CD14-positive monocyte (primary cell): Measurements from ENCODE around the gene ESRP2. TPM values are rescaled to one million over a fixed set of nuclear protein-coding genes. Genes with fewer than 3 reads are reported as not detected.

ENCODE experiments used
- DNase-seq, 3 donors: peaks; one replicate each; pipeline ENCODE4 v3.0.0-alpha.2; 2011 to 2022
- H2AFZ ChIP-seq: 2 replicates; pipeline ENCODE4 v1.6.0; 2012; ENCODE audit warnings: mild to moderate bottlenecking, low read depth, low read length, inconsistent platforms; ENCODE audit not compliant: insufficient read depth, poor library complexity, severe bottlenecking
- H3K27ac ChIP-seq, 2 donors: 1 replicate in 1 of 2; 2 replicates in 1 of 2; pipeline ENCODE4 v1.5.1; 2012 to 2013; ENCODE audit warnings: low read length in 2 of 2, control low read depth in 1 of 2, inconsistent platforms in 1 of 2, low read depth in 1 of 2, mild to moderate bottlenecking in 1 of 2
- H3K27me3 ChIP-seq, 2 donors: one replicate each; pipeline versions ENCODE4 v1.6.0 to v1.6.1; 2011 to 2013; ENCODE audit warnings: low read length in 2 of 2; ENCODE audit not compliant: control insufficient read depth in 2 of 2, insufficient read depth in 2 of 2
- H3K36me3 ChIP-seq, 2 donors: replicated peaks in 1 of 2; 1 replicate in 1 of 2; 2 replicates in 1 of 2; pipeline versions ENCODE4 v1.5.1 to v1.6.1; 2012 to 2013; ENCODE audit warnings: low read length in 2 of 2, control low read depth in 1 of 2, inconsistent platforms in 1 of 2, mild to moderate bottlenecking in 1 of 2; ENCODE audit not compliant: insufficient read depth in 2 of 2, control insufficient read depth in 1 of 2
- H3K4me1 ChIP-seq, 2 donors: 1 replicate in 1 of 2; 2 replicates in 1 of 2; pipeline versions ENCODE4 v1.5.1 to v1.6.1; 2012 to 2013; ENCODE audit warnings: low read length in 2 of 2, control low read depth in 1 of 2, inconsistent platforms in 1 of 2, mild to moderate bottlenecking in 1 of 2, moderate library complexity in 1 of 2; ENCODE audit not compliant: insufficient read depth in 2 of 2, control insufficient read depth in 1 of 2
- H3K4me2 ChIP-seq: replicated peaks from 2 replicates; pipeline ENCODE3; 2012; ENCODE audit warnings: low read length, moderate library complexity, mild to moderate bottlenecking; ENCODE audit not compliant: poor library complexity, severe bottlenecking; ENCODE audit errors: extremely low read depth
- H3K4me3 ChIP-seq, 3 experiments: fragments of 200-600 bp in 1 of 3; sonication (generic) in 1 of 3; replicated peaks in 1 of 3; 1 replicate in 2 of 3; 2 replicates in 1 of 3; pipeline ENCODE4 v1.5.1; 2011 to 2013; ENCODE audit warnings: low read length in 3 of 3, mild to moderate bottlenecking in 3 of 3, control low read depth in 2 of 3, low read depth in 2 of 3, inconsistent platforms in 1 of 3, moderate library complexity in 1 of 3
- H3K79me2 ChIP-seq: 2 replicates; pipeline ENCODE4 v1.6.0; 2012; ENCODE audit warnings: mild to moderate bottlenecking, control low read depth, inconsistent platforms, low read length, moderate library complexity; ENCODE audit not compliant: insufficient read depth
- H3K9ac ChIP-seq: 2 replicates; pipeline ENCODE4 v1.6.0; 2017; ENCODE audit warnings: low read length, mild to moderate bottlenecking; ENCODE audit not compliant: insufficient read depth, poor library complexity, severe bottlenecking
- H3K9me3 ChIP-seq, 2 donors: replicated peaks in 1 of 2; 1 replicate in 1 of 2; 2 replicates in 1 of 2; pipeline versions ENCODE4 v1.5.1 to v1.6.1; 2012 to 2013; ENCODE audit warnings: low read length in 2 of 2, control low read depth in 1 of 2; ENCODE audit not compliant: control insufficient read depth in 1 of 2, insufficient read depth in 1 of 2
- H4K20me1 ChIP-seq: 2 replicates; pipeline ENCODE4 v1.6.0; 2012; ENCODE audit warnings: mild to moderate bottlenecking, low read length, control low read depth, moderate library complexity; ENCODE audit not compliant: insufficient read depth
- H3K27ac Mint-ChIP-seq, 7 donors: one replicate each; pipeline ENCODE4 v1.8.0; 2020; ENCODE audit warnings: mild to moderate bottlenecking in 7 of 7, mixed read lengths in 7 of 7, moderate library complexity in 6 of 7, inconsistent platforms in 2 of 7
- H3K27me3 Mint-ChIP-seq, 3 donors: one replicate each; pipeline ENCODE4 v1.8.0; 2021 to 2022; ENCODE audit warnings: low read depth in 3 of 3, mild to moderate bottlenecking in 3 of 3, mixed read lengths in 3 of 3, moderate library complexity in 3 of 3, inconsistent platforms in 1 of 3
- H3K36me3 Mint-ChIP-seq, 2 donors: one replicate each; pipeline ENCODE4 v1.8.0; 2020; ENCODE audit warnings: mixed read lengths in 2 of 2, inconsistent platforms in 1 of 2, mild to moderate bottlenecking in 1 of 2
- H3K4me1 Mint-ChIP-seq: one replicate; pipeline ENCODE4 v1.8.0; 2020; ENCODE audit warnings: mild to moderate bottlenecking, mixed read lengths
- H3K4me3 Mint-ChIP-seq, 2 donors: one replicate each; pipeline ENCODE4 v1.8.0; 2020; ENCODE audit warnings: mild to moderate bottlenecking in 2 of 2, mixed read lengths in 2 of 2, moderate library complexity in 1 of 2
- H3K9me3 Mint-ChIP-seq, 7 donors: one replicate each; pipeline ENCODE4 v1.8.0; 2020 to 2022; ENCODE audit warnings: mixed read lengths in 7 of 7, mild to moderate bottlenecking in 6 of 7, moderate library complexity in 6 of 7, inconsistent platforms in 2 of 7
- CTCF ChIP-seq: fragments of 200-600 bp; IDR thresholded peaks from one replicate; pipeline ENCODE4 v1.8.0; 2022; ENCODE audit warnings: antibody characterized with exemption, mild to moderate bottlenecking
- WGBS: methylation state at CpG from one replicate; pipeline ENCODE4 v1.1.5; 2013; ENCODE audit warnings: missing lambda C conversion rate; ENCODE audit not compliant: insufficient coverage; 5-methylcytosine and 5-hydroxymethylcytosine counted together
- intact Hi-C, 2 donors: fragments of 100-400 bp; cut with micrococcal nuclease; formaldehyde crosslinking; loops; one replicate each; pipeline versions ENCODE4 v1.15.0 to v1.15.1; 2023
- polyA plus RNA-seq, 3 donors: library from polyadenylated mRNA; depleted of rRNA in 1 of 3; unstranded in 2 of 3; stranded (reverse) in 1 of 3; fragments of 300-500 nt in 2 of 3; fragments of >200 nt in 1 of 3; fragmentation: Illumina TruSeq in 2 of 3; gene quantifications; 1 replicate in 2 of 3; 2 replicates in 1 of 3; pipeline ENCODE4 v1.2.3, GENCODE V29; 2012 to 2021

Gene ESRP2
- polyA plus RNA-seq, 3 donors: not detected

GRCh38 chr16:68284847-68285246 is 48.9 kb upstream of the ESRP2 start:
- Histone ChIP-seq H3K27ac (peak overlapping the region; percentile 67 to 79), H3K36me3 (peaks cover 9 to 38% of the 10 kb centered on the region in 2 donors)

GRCh38 chr16:68283801-68284598 is 48.1 kb upstream of the ESRP2 start:
- Histone ChIP-seq H3K79me2 (peaks cover 38% of the 10 kb centered on the region), H3K4me1 (peaks cover 59 to 66% of the 10 kb centered on the region in 2 donors), H3K4me3 (peak overlapping the region in 1 of 3 experiments; percentile 64), H4K20me1 (no peaks in the 10 kb centered on the region), H3K36me3 (peaks cover 10 to 46% of the 10 kb centered on the region in 2 donors), H3K9me3 (no peaks in the 10 kb centered on the region), H3K27ac (peak overlapping the region; percentile 51 to 79), H2AFZ (peak overlapping the region; percentile 52), H3K9ac (no peak overlapping the region), H3K27me3 (no peaks in the 10 kb centered on the region), H3K4me2 (peak overlapping the region; percentile 68)
- no peaks in the 10 kb centered on the region for H3K27me3 Mint-ChIP-seq
- H3K4me3 Mint-ChIP-seq: peak overlapping the region; percentile 70 to 89
- 40% methylated on average over 1 of the region's 9 CpGs for WGBS
- peak overlapping the region; percentile 86 to 99 (median 95) for H3K27ac Mint-ChIP-seq
- no peak for TF ChIP-seq CTCF
- intact Hi-C loops: no loop called here
- peaks cover 0 to 2% (median 0%) of the 10 kb centered on the region in 7 donors for H3K9me3 Mint-ChIP-seq
- H3K4me1 Mint-ChIP-seq: peaks cover 69% of the 10 kb centered on the region
- peaks cover 43 to 55% of the 10 kb centered on the region in 2 donors for H3K36me3 Mint-ChIP-seq
- DNase-seq: no peak

More at GRCh38 chr16:68284847-68285246, 48.9 kb upstream of the ESRP2 start:
- no peaks in the 10 kb centered on the region for H3K27me3 ChIP-seq
- intact Hi-C loops: no loop called here
- H3K9ac ChIP-seq: peak overlapping the region; percentile 16
- peak overlapping the region; percentile 68 for H3K4me2 ChIP-seq
- Mint-ChIP-seq H3K4me3 (peak overlapping the region; percentile 69 to 89), H3K27me3 (no peaks in the 10 kb centered on the region), H3K36me3 (peaks cover 42 to 46% of the 10 kb centered on the region in 2 donors), H3K27ac (peak overlapping the region; percentile 86 to 99 (median 95)), H3K4me1 (peaks cover 75% of the 10 kb centered on the region), H3K9me3 (peaks cover 0 to 2% (median 0%) of the 10 kb centered on the region in 7 donors)
- 0% methylated on average over 4 of the region's 5 CpGs for WGBS
- peaks cover 38% of the 10 kb centered on the region for H3K79me2 ChIP-seq
- no peak for TF ChIP-seq CTCF
- no peaks in the 10 kb centered on the region for H3K9me3 ChIP-seq
- DNase-seq: peak; percentile 36 to 59 (median 53)
- H3K4me3 ChIP-seq: peak overlapping the region in 1 of 3 experiments; percentile 64
- peaks cover 68 to 74% of the 10 kb centered on the region in 2 donors for H3K4me1 ChIP-seq
- H4K20me1 ChIP-seq: no peaks in the 10 kb centered on the region
- peak overlapping the region; percentile 17 for H2AFZ ChIP-seq
